Osteocyte (in vitro differentiated cells): ENCODE measurements around the gene KDM2B. TPM values are rescaled to one million over a fixed set of nuclear protein-coding genes. Genes with fewer than 3 reads are reported as not detected.

Experiments used
- DNase-seq: peaks from one replicate; pipeline ENCODE4 v3.0.0; 2021; ENCODE audit warnings: mixed read lengths; ENCODE audit not compliant: unreplicated experiment; ENCODE audit errors: extremely low spot score
- H3K27ac Mint-ChIP-seq: one replicate; pipeline ENCODE4 v1.8.0; 2021; ENCODE audit warnings: mild to moderate bottlenecking, mixed read lengths; ENCODE audit not compliant: unreplicated experiment
- H3K27me3 Mint-ChIP-seq: one replicate; pipeline ENCODE4 v1.8.0; 2021; ENCODE audit warnings: mixed read lengths; ENCODE audit not compliant: unreplicated experiment
- H3K36me3 Mint-ChIP-seq: one replicate; pipeline ENCODE4 v1.8.0; 2021; ENCODE audit warnings: mixed read lengths; ENCODE audit not compliant: unreplicated experiment
- H3K4me1 Mint-ChIP-seq: one replicate; pipeline ENCODE4 v1.8.0; 2021; ENCODE audit warnings: mixed read lengths; ENCODE audit not compliant: unreplicated experiment
- H3K4me3 Mint-ChIP-seq: one replicate; pipeline ENCODE4 v1.8.0; 2021; ENCODE audit warnings: mild to moderate bottlenecking, moderate library complexity, mixed read lengths; ENCODE audit not compliant: unreplicated experiment
- H3K9me3 Mint-ChIP-seq: one replicate; pipeline ENCODE4 v1.8.0; 2021; ENCODE audit warnings: mixed read lengths; ENCODE audit not compliant: unreplicated experiment
- CTCF ChIP-seq: fragments of 200-600 bp; sonication (generic); IDR thresholded peaks from 2 replicates; pipeline ENCODE4 v1.5.0; 2021; ENCODE audit warnings: antibody characterized with exemption, mild to moderate bottlenecking, moderate library complexity
- total RNA-seq: library from RNA; stranded (reverse); gene quantifications from 2 replicates; pipeline ENCODE4 v1.2.1, GENCODE V29; 2021

The KDM2B gene
- total RNA-seq, 1 donor from 2014 or later: 31.9 TPM

DNA sequence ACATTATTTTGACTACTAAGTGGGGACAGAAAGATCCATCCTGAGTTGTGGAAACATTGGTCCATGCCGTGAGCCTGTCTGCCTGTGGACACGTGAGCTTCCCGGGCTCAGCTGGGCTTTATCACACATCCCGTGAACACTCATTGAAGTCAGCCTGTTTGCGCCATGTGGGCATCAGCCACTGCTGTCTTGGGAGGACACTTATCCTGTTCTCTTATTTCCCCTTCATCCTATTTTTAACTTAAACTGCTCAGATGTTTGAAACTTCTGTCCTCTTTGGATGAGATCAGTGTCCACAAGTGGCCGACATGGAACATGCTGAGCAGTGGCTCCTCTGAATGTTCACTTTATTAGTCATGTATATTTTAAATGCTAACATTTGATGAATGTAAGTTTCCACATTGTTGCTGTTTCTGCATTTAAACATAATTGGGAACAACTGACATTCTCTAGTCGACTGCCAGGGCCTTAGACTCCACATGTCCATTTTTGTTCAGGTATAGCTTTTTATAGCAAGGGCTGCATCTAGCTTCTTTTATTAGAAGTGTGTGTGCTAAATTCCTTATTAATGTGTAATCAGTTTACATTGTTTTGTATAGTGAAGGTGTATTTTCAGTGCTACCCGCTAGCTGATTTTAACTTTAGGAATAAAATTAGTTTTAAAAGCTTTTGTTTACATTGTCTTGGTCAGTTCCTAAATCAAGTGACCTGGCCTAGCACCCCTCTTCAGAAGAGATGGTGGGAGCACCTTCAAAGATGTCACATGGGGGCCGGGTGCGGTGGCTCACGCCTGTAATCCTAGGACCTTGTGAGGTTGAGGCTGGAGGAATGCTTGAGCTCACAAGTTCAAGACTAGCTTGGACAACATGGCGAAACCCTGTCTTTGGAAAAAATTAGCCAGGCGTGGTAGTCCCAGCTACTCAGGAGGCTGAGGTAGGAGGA is 156.9 kb downstream of the KDM2B start:
- DNase-seq: no peak
- Mint-ChIP-seq H3K27me3 (no peaks in the 10 kb centered on the region), H3K9me3 (no peaks in the 10 kb centered on the region), H3K4me1 (no peaks in the 10 kb centered on the region), H3K27ac (no peak overlapping the region), H3K4me3 (no peak overlapping the region), H3K36me3 (peaks cover 58% of the 10 kb centered on the region)
- TF ChIP-seq CTCF: no peak

GRCh38 chr12:121423253-121423652 is 157.6 kb downstream of the KDM2B start:
- DNase-seq: no peak
- H3K27me3 Mint-ChIP-seq: no peaks in the 10 kb centered on the region
- H3K36me3 Mint-ChIP-seq: peaks cover 56% of the 10 kb centered on the region
- H3K4me3 Mint-ChIP-seq: no peak overlapping the region
- no peak overlapping the region for H3K27ac Mint-ChIP-seq
- no peaks in the 10 kb centered on the region for H3K4me1 Mint-ChIP-seq
- no peaks in the 10 kb centered on the region for H3K9me3 Mint-ChIP-seq
- no peak for TF ChIP-seq CTCF

DNA sequence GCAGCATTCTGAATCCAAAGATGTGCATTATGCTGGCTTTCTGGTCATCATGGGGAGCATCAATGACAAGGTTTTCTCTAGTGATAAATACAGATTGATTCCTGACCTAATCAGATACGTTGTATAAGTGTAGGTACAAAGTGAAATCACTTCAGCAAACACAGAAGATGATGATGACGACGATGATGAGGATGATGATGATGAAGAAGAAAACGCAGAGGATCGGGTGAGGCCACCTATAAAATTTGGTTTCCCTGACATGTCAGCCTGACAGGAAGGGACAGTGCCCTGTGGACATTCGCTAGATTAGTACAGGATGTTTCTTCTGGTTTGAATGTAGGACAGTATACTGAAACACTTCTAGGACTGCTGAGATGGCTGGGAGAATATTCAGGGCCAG is 160.7 kb downstream of the KDM2B start:
- Mint-ChIP-seq H3K36me3 (peaks cover 57% of the 10 kb centered on the region), H3K27me3 (no peaks in the 10 kb centered on the region), H3K27ac (no peak overlapping the region), H3K4me3 (no peak overlapping the region), H3K4me1 (no peaks in the 10 kb centered on the region), H3K9me3 (no peaks in the 10 kb centered on the region)
- TF ChIP-seq CTCF: no peak
- no peak for DNase-seq

DNA sequence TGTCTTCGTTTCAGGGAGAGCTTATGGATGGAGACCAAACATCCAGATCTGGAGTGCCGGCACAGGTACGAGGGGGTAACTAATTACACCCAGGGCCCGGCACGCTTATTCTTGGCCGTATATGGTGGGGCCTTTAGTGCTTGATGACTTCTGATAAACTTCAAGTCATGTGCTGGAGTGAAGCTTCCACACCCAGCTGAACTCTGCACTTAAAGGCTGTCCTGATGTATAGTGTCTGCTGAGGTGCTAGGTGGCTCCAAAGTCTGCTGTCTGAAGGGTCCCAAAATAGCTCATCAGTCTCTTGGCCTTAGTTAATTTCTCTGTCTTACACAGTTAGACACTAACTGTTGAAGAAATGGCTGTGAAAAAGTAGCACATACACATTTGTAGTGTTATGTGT is 163.0 kb downstream of the KDM2B start:
- DNase-seq: no peak
- no peaks in the 10 kb centered on the region for H3K4me1 Mint-ChIP-seq
- H3K4me3 Mint-ChIP-seq: no peak overlapping the region
- H3K27ac Mint-ChIP-seq: no peak overlapping the region
- peaks cover 47% of the 10 kb centered on the region for H3K36me3 Mint-ChIP-seq
- no peaks in the 10 kb centered on the region for H3K27me3 Mint-ChIP-seq
- no peaks in the 10 kb centered on the region for H3K9me3 Mint-ChIP-seq
- no peak for TF ChIP-seq CTCF

DNA sequence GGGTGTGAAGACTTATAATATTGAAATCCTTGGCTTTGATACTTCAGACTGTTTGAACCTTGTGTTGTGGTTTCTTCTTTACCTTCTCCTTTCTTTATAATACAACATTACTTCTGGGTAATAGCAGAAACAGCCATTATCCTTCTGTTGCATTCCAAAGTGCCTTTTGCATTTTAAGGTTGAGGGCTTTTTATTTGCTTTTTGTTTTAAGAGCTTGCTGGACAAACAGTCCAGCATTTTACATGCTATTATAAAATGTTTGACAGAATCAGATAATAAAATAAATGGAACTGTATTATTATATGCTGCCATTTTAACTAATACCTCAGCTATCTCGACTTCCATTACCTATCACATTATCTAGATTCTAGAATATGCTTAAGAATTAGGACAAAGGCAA is 166.9 kb downstream of the KDM2B start:
- H3K27me3 Mint-ChIP-seq: no peaks in the 10 kb centered on the region
- TF ChIP-seq CTCF: no peak
- H3K36me3 Mint-ChIP-seq: peaks cover 19% of the 10 kb centered on the region
- DNase-seq: no peak
- peaks cover 4% of the 10 kb centered on the region for H3K4me1 Mint-ChIP-seq
- H3K4me3 Mint-ChIP-seq: no peak overlapping the region
- no peak overlapping the region for H3K27ac Mint-ChIP-seq
- H3K9me3 Mint-ChIP-seq: no peaks in the 10 kb centered on the region
